ENCODE results near the gene DLG2. TPM values are rescaled to one million over a fixed set of nuclear protein-coding genes. Genes with fewer than 3 reads are reported as not detected.
A peak's percentile ranks its signal among the peaks of the same experiment; 100 is the strongest.

DLG2 gene
- total and polyA plus RNA-seq, 11 donors = 2.4 to 13.9 (median 7.1) TPM

- TF ChIP-seq POLR2A (IDR thresholded peaks at IDR 0.05) = no peak
- TF ChIP-seq, protein P1, sequence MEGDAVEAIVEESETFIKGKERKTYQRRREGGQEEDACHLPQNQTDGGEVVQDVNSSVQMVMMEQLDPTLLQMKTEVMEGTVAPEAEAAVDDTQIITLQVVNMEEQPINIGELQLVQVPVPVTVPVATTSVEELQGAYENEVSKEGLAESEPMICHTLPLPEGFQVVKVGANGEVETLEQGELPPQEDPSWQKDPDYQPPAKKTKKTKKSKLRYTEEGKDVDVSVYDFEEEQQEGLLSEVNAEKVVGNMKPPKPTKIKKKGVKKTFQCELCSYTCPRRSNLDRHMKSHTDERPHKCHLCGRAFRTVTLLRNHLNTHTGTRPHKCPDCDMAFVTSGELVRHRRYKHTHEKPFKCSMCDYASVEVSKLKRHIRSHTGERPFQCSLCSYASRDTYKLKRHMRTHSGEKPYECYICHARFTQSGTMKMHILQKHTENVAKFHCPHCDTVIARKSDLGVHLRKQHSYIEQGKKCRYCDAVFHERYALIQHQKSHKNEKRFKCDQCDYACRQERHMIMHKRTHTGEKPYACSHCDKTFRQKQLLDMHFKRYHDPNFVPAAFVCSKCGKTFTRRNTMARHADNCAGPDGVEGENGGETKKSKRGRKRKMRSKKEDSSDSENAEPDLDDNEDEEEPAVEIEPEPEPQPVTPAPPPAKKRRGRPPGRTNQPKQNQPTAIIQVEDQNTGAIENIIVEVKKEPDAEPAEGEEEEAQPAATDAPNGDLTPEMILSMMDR (IDR thresholded peaks at IDR 0.05) = no peak
- Histone ChIP-seq H3K27ac (no peak overlapping the region), H3K4me1 (no peaks in the 10 kb centered on the region), H3K9me3 (no peaks in the 10 kb centered on the region), H3K4me3 (no peak overlapping the region), H3K36me3 (no peaks in the 10 kb centered on the region), H3K27me3 (no peaks in the 10 kb centered on the region)
- intact Hi-C loops (cut with DNase I) = no loop called here
- 76 to 87% (median 83%) methylated on average over 1 of the region's 1 CpG for WGBS, 4 donors
- no peak for ATAC-seq
- no peak for DNase-seq
These were observed 1781.3 kb downstream of the DLG2 start for GRCh38 chr11:83845797-83846196.

DNA sequence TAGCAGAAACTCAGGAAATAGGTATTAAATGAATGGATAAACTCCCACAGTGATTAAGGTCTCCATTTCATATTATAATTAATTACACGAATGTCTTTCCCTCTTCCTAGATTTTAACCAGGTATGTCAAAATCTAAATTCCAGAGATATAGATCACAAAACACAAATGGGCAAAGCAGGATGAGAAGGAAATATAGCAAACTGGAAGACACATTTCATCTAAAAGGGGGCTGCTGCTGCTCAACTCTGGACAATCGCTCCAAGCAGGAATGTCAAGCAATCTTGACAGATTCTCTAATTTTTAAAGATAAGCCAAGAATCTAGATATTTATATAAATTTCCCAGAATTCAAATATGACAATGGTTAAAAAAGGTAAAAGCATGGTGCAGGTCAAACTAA lies 1786.8 kb downstream of the DLG2 start:
- 85 to 95% (median 88%) methylated on average over 2 of the region's 2 CpGs for WGBS, 4 donors
- no peak for TF ChIP-seq POLR2A (IDR thresholded peaks at IDR 0.05)
- TF ChIP-seq, protein P1 (IDR thresholded peaks at IDR 0.05) = no peak

DNA sequence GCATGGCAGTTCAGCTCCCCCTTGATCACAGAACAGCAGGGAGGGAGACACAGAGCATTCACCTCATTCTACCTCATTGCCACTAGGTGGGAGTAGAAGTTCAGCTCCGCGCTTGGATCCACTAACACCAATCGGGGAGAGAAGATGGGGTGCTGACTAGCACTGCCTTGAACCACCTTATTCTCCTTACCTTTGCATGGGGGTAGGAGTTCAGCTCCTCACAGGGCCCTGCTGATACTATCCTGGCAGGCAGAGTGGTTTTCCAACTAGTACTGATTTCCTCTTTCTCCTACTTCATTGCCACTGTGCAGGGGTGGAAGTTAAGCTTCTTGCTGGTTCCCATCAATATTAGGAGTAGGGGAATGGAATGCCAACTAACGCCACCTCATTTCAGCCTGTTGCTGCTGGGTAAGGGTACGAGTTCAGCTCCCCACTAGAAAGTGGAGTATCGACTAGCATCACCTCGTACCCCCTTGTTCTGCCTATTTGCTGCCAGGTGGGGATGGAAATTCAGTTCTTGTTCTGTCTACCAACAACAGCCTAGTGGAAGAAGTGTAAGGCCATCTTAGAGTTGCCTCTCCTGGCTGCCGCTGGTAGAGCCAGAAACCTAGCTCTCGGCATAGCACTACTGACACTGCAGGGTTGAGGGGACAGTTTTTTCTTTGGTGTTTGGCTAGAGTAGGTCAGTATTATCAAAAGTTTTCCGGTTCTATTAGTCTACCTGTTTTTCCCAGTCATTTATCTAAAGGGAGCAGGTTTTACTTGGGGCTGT lies 1790.1 kb downstream of the DLG2 start:
- Histone ChIP-seq H3K36me3 (no peaks in the 10 kb centered on the region), H3K4me1 (no peaks in the 10 kb centered on the region), H3K9me3 (no peaks in the 10 kb centered on the region), H3K4me3 (no peak overlapping the region), H3K27me3 (no peaks in the 10 kb centered on the region), H3K27ac (no peak overlapping the region)
- intact Hi-C loops (cut with DNase I) = loop anchor here in 8 of 10 donors (5.0 to 10.0 kb wide), 6 partner anchors 425 to 718 kb away; no protein-coding TSS in a partner anchor
- 53 to 58% (median 56%) methylated on average over 10 of the region's 10 CpGs for WGBS, 4 donors
- no peak for TF ChIP-seq POLR2A (IDR thresholded peaks at IDR 0.05)
- TF ChIP-seq, protein P1 (IDR thresholded peaks at IDR 0.05) = peak; percentile 34 to 72 (median 62)
- peak; percentile 61 to 94 (median 86) for ATAC-seq
- DNase-seq = peak in 4 of 5 donors; percentile 9 to 37 (median 28)

More for the DNA sequence above, 1786.8 kb downstream of the DLG2 start:
- Histone ChIP-seq H3K4me1 (no peaks in the 10 kb centered on the region), H3K27ac (no peak overlapping the region), H3K27me3 (no peaks in the 10 kb centered on the region), H3K4me3 (no peak overlapping the region), H3K36me3 (no peaks in the 10 kb centered on the region), H3K9me3 (no peaks in the 10 kb centered on the region)
- ATAC-seq = no peak
- DNase-seq = no peak
- intact Hi-C loops (cut with DNase I) = no loop called here

- no peaks in the 10 kb centered on the region for H3K9me3 ChIP-seq
- intact Hi-C loops (cut with DNase I) = loop anchor here in 8 of 10 donors (5.0 to 10.0 kb wide), 6 partner anchors 426 to 719 kb away; no protein-coding TSS in a partner anchor
- no peaks in the 10 kb centered on the region for H3K36me3 ChIP-seq
- ATAC-seq = no peak
- no peak overlapping the region for H3K4me3 ChIP-seq
- H3K27me3 ChIP-seq = no peaks in the 10 kb centered on the region
- no peak overlapping the region for H3K27ac ChIP-seq
- no peaks in the 10 kb centered on the region for H3K4me1 ChIP-seq
- no peak for TF ChIP-seq POLR2A (IDR thresholded peaks at IDR 0.05)
- TF ChIP-seq, protein P1 (IDR thresholded peaks at IDR 0.05) = no peak
- no peak for DNase-seq
These were observed 1791.1 kb downstream of the DLG2 start for GRCh38 chr11:83836065-83836464.
